ENCODE data around the gene CLTCL1.

- TF ChIP-seq RBM22 (IDR thresholded peaks at IDR 0.05; ENCODE audit: low read depth, low read length, poor library complexity, severe bottlenecking) (no peak), CREB5 (CRISPR knock-in tag; IDR thresholded peaks at IDR 0.05) (no peak), SREBF2 (CRISPR knock-in tag; IDR thresholded peaks at IDR 0.05) (no peak)
- TF ChIP-seq, protein P1, sequence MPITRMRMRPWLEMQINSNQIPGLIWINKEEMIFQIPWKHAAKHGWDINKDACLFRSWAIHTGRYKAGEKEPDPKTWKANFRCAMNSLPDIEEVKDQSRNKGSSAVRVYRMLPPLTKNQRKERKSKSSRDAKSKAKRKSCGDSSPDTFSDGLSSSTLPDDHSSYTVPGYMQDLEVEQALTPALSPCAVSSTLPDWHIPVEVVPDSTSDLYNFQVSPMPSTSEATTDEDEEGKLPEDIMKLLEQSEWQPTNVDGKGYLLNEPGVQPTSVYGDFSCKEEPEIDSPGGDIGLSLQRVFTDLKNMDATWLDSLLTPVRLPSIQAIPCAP (CRISPR knock-in tag; IDR thresholded peaks at IDR 0.05; ENCODE audit: borderline replicate concordance): no peak
- TF ChIP-seq, protein P2, sequence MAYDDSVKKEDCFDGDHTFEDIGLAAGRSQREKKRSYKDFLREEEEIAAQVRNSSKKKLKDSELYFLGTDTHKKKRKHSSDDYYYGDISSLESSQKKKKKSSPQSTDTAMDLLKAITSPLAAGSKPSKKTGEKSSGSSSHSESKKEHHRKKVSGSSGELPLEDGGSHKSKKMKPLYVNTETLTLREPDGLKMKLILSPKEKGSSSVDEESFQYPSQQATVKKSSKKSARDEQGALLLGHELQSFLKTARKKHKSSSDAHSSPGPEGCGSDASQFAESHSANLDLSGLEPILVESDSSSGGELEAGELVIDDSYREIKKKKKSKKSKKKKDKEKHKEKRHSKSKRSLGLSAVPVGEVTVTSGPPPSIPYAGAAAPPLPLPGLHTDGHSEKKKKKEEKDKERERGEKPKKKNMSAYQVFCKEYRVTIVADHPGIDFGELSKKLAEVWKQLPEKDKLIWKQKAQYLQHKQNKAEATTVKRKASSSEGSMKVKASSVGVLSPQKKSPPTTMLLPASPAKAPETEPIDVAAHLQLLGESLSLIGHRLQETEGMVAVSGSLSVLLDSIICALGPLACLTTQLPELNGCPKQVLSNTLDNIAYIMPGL (CRISPR knock-in tag; IDR thresholded peaks at IDR 0.05): no peak; the same call in none of the 2 replicates
These were observed 90.2 kb downstream of the CLTCL1 start for GRCh38 chr22:19201130-19201868.
